H9 (cell line): Measurements from ENCODE around the gene EPHA4. TPM values are rescaled to one million over a fixed set of nuclear protein-coding genes. Genes with fewer than 3 reads are reported as not detected.

Source experiments
- DNase-seq: peaks from one replicate; pipeline ENCODE4 v3.0.0-alpha.2; 2017
- H2AFZ ChIP-seq: one replicate; pipeline ENCODE4 v1.6.1; 2013; ENCODE audit warnings: mild to moderate bottlenecking, low read length, control low read depth, moderate library complexity
- H2AK5ac ChIP-seq: 2 replicates; pipeline ENCODE4 v1.6.1; 2013; ENCODE audit warnings: low read length, control low read depth, mixed read lengths; ENCODE audit not compliant: insufficient read length
- H2BK120ac ChIP-seq: one replicate; pipeline ENCODE4 v1.6.1; 2013; ENCODE audit warnings: low read depth, mild to moderate bottlenecking, low read length, control low read depth, inconsistent platforms; ENCODE audit not compliant: poor library complexity, severe bottlenecking
- H2BK12ac ChIP-seq: 2 replicates; pipeline ENCODE4 v1.6.1; 2013; ENCODE audit warnings: low read length, control low read depth, mixed read lengths, low read depth; ENCODE audit not compliant: insufficient read length
- H2BK15ac ChIP-seq: 2 replicates; pipeline ENCODE4 v1.6.1; 2013; ENCODE audit warnings: low read depth, low read length, control low read depth
- H2BK20ac ChIP-seq: one replicate; pipeline ENCODE4 v1.6.1; 2013; ENCODE audit warnings: low read depth, mild to moderate bottlenecking, low read length, control low read depth, inconsistent platforms; ENCODE audit not compliant: poor library complexity, severe bottlenecking
- H2BK5ac ChIP-seq: 2 replicates; pipeline ENCODE4 v1.6.1; 2013; ENCODE audit warnings: low read length, control low read depth, mixed read lengths; ENCODE audit not compliant: insufficient read length
- H3K14ac ChIP-seq: 2 replicates; pipeline ENCODE4 v1.6.1; 2013; ENCODE audit warnings: low read length, control low read depth; ENCODE audit not compliant: insufficient read depth
- H3K18ac ChIP-seq: 2 replicates; pipeline ENCODE4 v1.6.1; 2013; ENCODE audit warnings: low read depth, mild to moderate bottlenecking, mixed read lengths, low read length, control low read depth; ENCODE audit not compliant: insufficient read length
- H3K23ac ChIP-seq: 2 replicates; pipeline ENCODE4 v1.6.1; 2013; ENCODE audit warnings: low read length, control low read depth, mixed read lengths, low read depth; ENCODE audit not compliant: insufficient read length
- H3K23me2 ChIP-seq: 2 replicates; pipeline ENCODE4 v1.6.1; 2013; ENCODE audit warnings: low read depth, mild to moderate bottlenecking, mixed read lengths, low read length, control low read depth; ENCODE audit not compliant: insufficient read length, poor library complexity, severe bottlenecking
- H3K27ac ChIP-seq: 2 replicates; pipeline ENCODE4 v1.5.1; 2013; ENCODE audit warnings: low read length, control low read depth, mixed read lengths, low read depth; ENCODE audit not compliant: insufficient read length
- H3K27me3 ChIP-seq: 2 replicates; pipeline ENCODE4 v1.6.1; 2013; ENCODE audit warnings: low read length, control low read depth, inconsistent platforms; ENCODE audit not compliant: insufficient read depth
- H3K4ac ChIP-seq: 2 replicates; pipeline ENCODE4 v1.6.1; 2013; ENCODE audit warnings: low read depth, mild to moderate bottlenecking, control low read depth, inconsistent platforms, low read length, moderate library complexity
- H3K4me1 ChIP-seq: 2 replicates; pipeline ENCODE4 v1.6.1; 2013; ENCODE audit warnings: low read length, control low read depth, inconsistent platforms; ENCODE audit not compliant: insufficient read depth
- H3K4me2 ChIP-seq: 2 replicates; pipeline ENCODE4 v1.6.1; 2013; ENCODE audit warnings: low read length, control low read depth, mixed read lengths; ENCODE audit not compliant: insufficient read length, insufficient read depth
- H3K56ac ChIP-seq: 2 replicates; pipeline ENCODE4 v1.6.1; 2013; ENCODE audit warnings: low read depth, mild to moderate bottlenecking, mixed read lengths, low read length, control low read depth; ENCODE audit not compliant: insufficient read length
- H3K79me1 ChIP-seq: 2 replicates; pipeline ENCODE4 v1.6.1; 2013; ENCODE audit warnings: low read depth, mild to moderate bottlenecking, moderate library complexity, low read length, control low read depth, inconsistent platforms; ENCODE audit not compliant: insufficient read depth, poor library complexity, severe bottlenecking
- H3K79me2 ChIP-seq: 2 replicates; pipeline ENCODE4 v1.6.1; 2013; ENCODE audit warnings: low read length, control low read depth, inconsistent platforms; ENCODE audit not compliant: insufficient read depth
- H3K9ac ChIP-seq: 2 replicates; pipeline ENCODE4 v1.6.1; 2013; ENCODE audit warnings: low read length, control low read depth, mixed read lengths; ENCODE audit not compliant: insufficient read length; ENCODE audit errors: extremely low read depth
- H3K9me3 ChIP-seq: one replicate; pipeline ENCODE4 v1.6.1; 2013; ENCODE audit warnings: low read depth, low read length, inconsistent platforms; ENCODE audit not compliant: control insufficient read depth
- H3T11ph ChIP-seq: one replicate; pipeline ENCODE4 v1.6.1; 2013; ENCODE audit warnings: mild to moderate bottlenecking, low read length, control low read depth, inconsistent platforms
- H4K20me1 ChIP-seq: one replicate; pipeline ENCODE4 v1.6.1; 2013; ENCODE audit not compliant: control insufficient read depth, insufficient read length, insufficient read depth
- H4K5ac ChIP-seq: 2 replicates; pipeline ENCODE4 v1.6.1; 2013; ENCODE audit warnings: low read depth, mild to moderate bottlenecking, mixed read lengths, low read length, control low read depth; ENCODE audit not compliant: insufficient read length
- H4K8ac ChIP-seq: replicated peaks from 2 replicates; pipeline ENCODE4 v1.6.1; 2013; ENCODE audit warnings: low read length, control low read depth, mixed read lengths, low read depth; ENCODE audit not compliant: insufficient read length
- H4K91ac ChIP-seq: 2 replicates; pipeline ENCODE4 v1.6.1; 2013; ENCODE audit warnings: low read depth, mild to moderate bottlenecking, moderate library complexity, mixed read lengths, low read length, control low read depth; ENCODE audit not compliant: insufficient read length
- H3K27ac Mint-ChIP-seq, 3 experiments: 2 replicates in 2 of 3; 3 replicates in 1 of 3; pipeline ENCODE4 v1.8.0; 2020 to 2021; ENCODE audit warnings: mixed read lengths in 3 of 3, mild to moderate bottlenecking in 1 of 3, moderate library complexity in 1 of 3
- H3K27me3 Mint-ChIP-seq: 2 replicates; pipeline ENCODE4 v1.8.0; 2021; ENCODE audit warnings: low read depth, mild to moderate bottlenecking, moderate library complexity, mixed read lengths
- H3K36me3 Mint-ChIP-seq, 3 experiments: 2 replicates in 2 of 3; 3 replicates in 1 of 3; pipeline ENCODE4 v1.8.0; 2020 to 2021; ENCODE audit warnings: low read depth in 3 of 3, mixed read lengths in 3 of 3; ENCODE audit not compliant: insufficient read depth in 1 of 3
- H3K4me1 Mint-ChIP-seq, 2 experiments: 2 replicates each; pipeline ENCODE4 v1.8.0; 2020; ENCODE audit warnings: mixed read lengths in 2 of 2
- H3K4me3 Mint-ChIP-seq, 2 experiments: 2 replicates in 1 of 2; 3 replicates in 1 of 2; pipeline ENCODE4 v1.8.0; 2020 to 2021; ENCODE audit warnings: mild to moderate bottlenecking in 2 of 2, mixed read lengths in 2 of 2, moderate library complexity in 1 of 2
- H3K9me3 Mint-ChIP-seq, 2 experiments: 2 replicates in 1 of 2; 3 replicates in 1 of 2; pipeline ENCODE4 v1.8.0; 2020; ENCODE audit warnings: mild to moderate bottlenecking in 2 of 2, mixed read lengths in 2 of 2, moderate library complexity in 1 of 2
- WGBS: extraction: QIAGEN DNeasy Blood & Tissue Kit; methylation state at CpG from one replicate; pipeline ENCODE4 v1.1.7; 2013; ENCODE audit warnings: missing lambda C conversion rate, low lambda C conversion rate, mixed read lengths; ENCODE audit not compliant: insufficient read length; ENCODE audit errors: extremely low coverage; 5-methylcytosine and 5-hydroxymethylcytosine counted together
- total RNA-seq: library from RNA; stranded (reverse); gene quantifications from 2 replicates; pipeline ENCODE4 v1.2.1, GENCODE V29; 2021
- TF ChIP-seq, protein P1 (sequence below): fragments of 200-600 bp; sonication (generic); conservative IDR thresholded peaks from 3 replicates; pipeline ENCODE4 v1.8.0; 2021; ENCODE audit warnings: antibody characterized with exemption, mild to moderate bottlenecking

EPHA4 gene
- total RNA-seq, 1 experiment from 2014 or later, result 25.1 TPM

DNA sequence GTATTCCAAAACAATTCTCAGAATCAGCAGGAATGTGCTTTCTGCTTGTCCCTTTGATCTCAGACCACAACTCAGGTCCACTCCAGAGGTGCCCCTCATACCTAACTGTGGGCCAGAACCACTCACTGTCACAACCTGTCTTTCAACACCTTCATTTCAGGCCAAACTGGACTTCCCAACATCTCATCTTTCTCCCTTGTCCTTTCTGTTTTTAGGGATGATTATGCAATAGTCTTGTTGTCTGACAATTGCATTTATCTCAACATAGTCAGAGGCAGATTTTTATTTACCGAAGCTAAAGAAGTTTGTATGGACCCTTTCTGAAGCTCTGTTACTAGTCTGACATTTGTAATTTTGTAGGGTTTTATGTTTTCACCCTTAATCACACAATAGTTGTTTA is 95.9 kb downstream of the EPHA4 start:
- no peaks in the 10 kb centered on the region for H3K79me2 ChIP-seq

More for the DNA sequence above, 95.9 kb downstream of the EPHA4 start:
- Mint-ChIP-seq H3K4me1 (peaks cover 18 to 21% of the 10 kb centered on the region in 2 experiments), H3K4me3 (no peak overlapping the region), H3K27ac (no peak overlapping the region), H3K9me3 (no peaks in the 10 kb centered on the region), H3K27me3 (peaks cover 25% of the 10 kb centered on the region), H3K36me3 (no peaks in the 10 kb centered on the region; a peak in 1 of 7 replicates)
- Histone ChIP-seq H2BK20ac (no peak overlapping the region), H3K23me2 (no peaks in the 10 kb centered on the region), H2BK15ac (no peak overlapping the region), H3K27me3 (no peaks in the 10 kb centered on the region), H3K14ac (no peak overlapping the region), H3K9ac (no peak overlapping the region), H3K4ac (no peak overlapping the region), H4K5ac (no peak overlapping the region), H3K27ac (no peak overlapping the region), H3K18ac (no peak overlapping the region), H2AFZ (no peak overlapping the region), H4K91ac (no peak overlapping the region), H2BK120ac (no peak overlapping the region), H4K20me1 (no peaks in the 10 kb centered on the region), H2BK5ac (no peak overlapping the region), H2BK12ac (no peak overlapping the region), H3K4me2 (no peak overlapping the region), H2AK5ac (no peak overlapping the region), H3T11ph (no peak overlapping the region), H3K4me1 (peaks cover 3% of the 10 kb centered on the region; the same call in 1 of the 2 replicates), H4K8ac (no peak overlapping the region), H3K56ac (no peak overlapping the region), H3K23ac (no peak overlapping the region), H3K79me1 (no peaks in the 10 kb centered on the region), H3K9me3 (no peaks in the 10 kb centered on the region)
- DNase-seq, result no peak
- no CpG with 5 or more reads among the region's 1 CpG for WGBS
- TF ChIP-seq, protein P1, sequence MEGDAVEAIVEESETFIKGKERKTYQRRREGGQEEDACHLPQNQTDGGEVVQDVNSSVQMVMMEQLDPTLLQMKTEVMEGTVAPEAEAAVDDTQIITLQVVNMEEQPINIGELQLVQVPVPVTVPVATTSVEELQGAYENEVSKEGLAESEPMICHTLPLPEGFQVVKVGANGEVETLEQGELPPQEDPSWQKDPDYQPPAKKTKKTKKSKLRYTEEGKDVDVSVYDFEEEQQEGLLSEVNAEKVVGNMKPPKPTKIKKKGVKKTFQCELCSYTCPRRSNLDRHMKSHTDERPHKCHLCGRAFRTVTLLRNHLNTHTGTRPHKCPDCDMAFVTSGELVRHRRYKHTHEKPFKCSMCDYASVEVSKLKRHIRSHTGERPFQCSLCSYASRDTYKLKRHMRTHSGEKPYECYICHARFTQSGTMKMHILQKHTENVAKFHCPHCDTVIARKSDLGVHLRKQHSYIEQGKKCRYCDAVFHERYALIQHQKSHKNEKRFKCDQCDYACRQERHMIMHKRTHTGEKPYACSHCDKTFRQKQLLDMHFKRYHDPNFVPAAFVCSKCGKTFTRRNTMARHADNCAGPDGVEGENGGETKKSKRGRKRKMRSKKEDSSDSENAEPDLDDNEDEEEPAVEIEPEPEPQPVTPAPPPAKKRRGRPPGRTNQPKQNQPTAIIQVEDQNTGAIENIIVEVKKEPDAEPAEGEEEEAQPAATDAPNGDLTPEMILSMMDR, result no peak
